Esophagus muscularis mucosa (tissue), 3 donors: ENCODE measurements around the gene IFNL2.

Experiments
- POLR2AphosphoS5 ChIP-seq, 2 donors: sonication (generic); formaldehyde crosslinking; IDR thresholded peaks; one replicate each; pipeline ENCODE4 v1.6.1; 2017; ENCODE audit warnings: antibody characterized with exemption in 2 of 2
- TF ChIP-seq, protein P1 (sequence below), 3 experiments: fragments of 200-600 bp in 2 of 3; fragments of 450-650 bp in 1 of 3; sonication (generic) in 2 of 3; IDR thresholded peaks; one replicate each; pipeline ENCODE4 v1.5.1; 2017 to 2019; ENCODE audit warnings: antibody characterized with exemption in 3 of 3, mild to moderate bottlenecking in 2 of 3, moderate library complexity in 1 of 3

DNA sequence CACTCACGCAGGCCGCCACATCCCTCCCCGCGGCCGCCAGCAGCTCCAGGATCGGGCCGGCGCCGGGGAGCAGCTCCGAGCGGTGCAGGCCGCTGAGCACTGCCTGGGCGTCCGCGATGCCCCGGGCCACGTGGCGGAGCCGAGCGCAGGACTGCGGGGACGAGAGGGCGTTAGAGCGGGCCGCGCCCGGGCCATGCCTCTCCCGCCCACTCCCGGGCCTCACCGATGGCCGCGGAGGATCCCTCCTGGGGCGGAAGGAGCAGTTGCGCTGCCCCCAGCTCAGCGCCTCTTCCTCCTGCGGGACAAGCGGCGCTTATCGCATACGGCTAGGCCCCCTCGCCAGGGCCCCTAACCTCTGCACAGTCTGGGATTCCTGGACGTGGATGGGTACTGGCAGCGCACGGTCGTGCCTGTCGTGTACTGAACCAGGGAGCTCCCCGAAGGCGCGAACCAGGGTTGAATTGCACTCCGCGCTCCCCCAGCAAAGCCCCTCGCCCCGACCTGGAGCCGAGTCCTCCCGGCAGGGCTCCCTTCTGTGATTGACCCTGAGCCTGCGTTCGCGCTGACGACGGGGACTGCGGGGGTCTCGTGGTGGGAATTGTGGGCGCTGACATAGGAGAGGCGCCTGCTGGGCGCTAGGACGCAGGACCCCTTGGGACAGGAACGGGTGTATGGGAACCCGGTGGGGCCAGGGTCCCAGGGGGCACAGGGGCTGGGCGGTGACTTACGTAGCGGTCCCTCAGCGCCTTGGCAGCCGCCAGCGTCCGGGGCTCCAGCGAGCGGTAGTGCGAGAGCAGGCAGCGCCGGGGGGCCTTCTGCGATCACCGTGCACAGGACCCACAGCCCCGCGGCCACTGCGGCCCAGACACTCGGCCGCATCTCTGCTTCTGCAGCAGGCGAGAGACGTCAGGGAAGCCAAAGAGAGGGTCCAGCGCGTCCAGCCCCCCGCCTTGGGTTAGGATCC, 20.2 kb upstream of the IFNL2 start:
- TF ChIP-seq, protein P1, sequence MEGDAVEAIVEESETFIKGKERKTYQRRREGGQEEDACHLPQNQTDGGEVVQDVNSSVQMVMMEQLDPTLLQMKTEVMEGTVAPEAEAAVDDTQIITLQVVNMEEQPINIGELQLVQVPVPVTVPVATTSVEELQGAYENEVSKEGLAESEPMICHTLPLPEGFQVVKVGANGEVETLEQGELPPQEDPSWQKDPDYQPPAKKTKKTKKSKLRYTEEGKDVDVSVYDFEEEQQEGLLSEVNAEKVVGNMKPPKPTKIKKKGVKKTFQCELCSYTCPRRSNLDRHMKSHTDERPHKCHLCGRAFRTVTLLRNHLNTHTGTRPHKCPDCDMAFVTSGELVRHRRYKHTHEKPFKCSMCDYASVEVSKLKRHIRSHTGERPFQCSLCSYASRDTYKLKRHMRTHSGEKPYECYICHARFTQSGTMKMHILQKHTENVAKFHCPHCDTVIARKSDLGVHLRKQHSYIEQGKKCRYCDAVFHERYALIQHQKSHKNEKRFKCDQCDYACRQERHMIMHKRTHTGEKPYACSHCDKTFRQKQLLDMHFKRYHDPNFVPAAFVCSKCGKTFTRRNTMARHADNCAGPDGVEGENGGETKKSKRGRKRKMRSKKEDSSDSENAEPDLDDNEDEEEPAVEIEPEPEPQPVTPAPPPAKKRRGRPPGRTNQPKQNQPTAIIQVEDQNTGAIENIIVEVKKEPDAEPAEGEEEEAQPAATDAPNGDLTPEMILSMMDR (IDR thresholded peaks at IDR 0.05), result no peak
- TF ChIP-seq POLR2AphosphoS5 (IDR thresholded peaks at IDR 0.05), result no peak
